Activated B cell treated with CpG ODN at 0.5 μM for 24 hours (primary cell): Measurements from ENCODE around the gene OVOL3. TPM values are rescaled to one million over a fixed set of nuclear protein-coding genes. Genes with fewer than 3 reads are reported as not detected.

Source experiments
- ATAC-seq: fragments of 200-7000 bp; cut with Tn5 transposase; one replicate; pipeline ENCODE4 v1.10.0; 2021; ENCODE audit warnings: low read depth, mild to moderate bottlenecking, moderate library complexity
- CTCF ChIA-PET: fragments of 350-600 bp; sonication (Branson Sonifier 250); formaldehyde crosslinking; loops from one replicate; lab custom pipeline; 2021; ENCODE audit warnings: antibody characterized with exemption; lab: Charles Lee
- POLR2A ChIA-PET: fragments of 350-600 bp; sonication (Branson Sonifier 250); formaldehyde crosslinking; loops from one replicate; lab custom pipeline; 2021; ENCODE audit warnings: antibody characterized with exemption; lab: Charles Lee
- DNase-seq: peaks from one replicate; pipeline ENCODE4 v3.0.0; 2022
- H3K27ac Mint-ChIP-seq: one replicate; pipeline ENCODE4 v1.8.0; 2020; ENCODE audit warnings: mixed read lengths
- H3K27me3 Mint-ChIP-seq: one replicate; pipeline ENCODE4 v1.8.0; 2021; ENCODE audit warnings: mixed read lengths
- H3K36me3 Mint-ChIP-seq: one replicate; pipeline ENCODE4 v1.8.0; 2021; ENCODE audit warnings: low read depth, mixed read lengths
- H3K4me1 Mint-ChIP-seq: one replicate; pipeline ENCODE4 v1.8.0; 2021; ENCODE audit warnings: mixed read lengths
- H3K4me3 Mint-ChIP-seq: one replicate; pipeline ENCODE4 v1.8.0; 2020; ENCODE audit warnings: mild to moderate bottlenecking, mixed read lengths
- H3K9me3 Mint-ChIP-seq: one replicate; pipeline ENCODE4 v1.8.0; 2020; ENCODE audit warnings: mixed read lengths
- CTCF ChIP-seq: fragments of 200-600 bp; IDR thresholded peaks from one replicate; pipeline ENCODE4 v1.8.0; 2022; ENCODE audit warnings: antibody characterized with exemption, mild to moderate bottlenecking
- intact Hi-C: fragments of 100-400 bp; cut with micrococcal nuclease; formaldehyde crosslinking; loops from one replicate; pipeline ENCODE4 v1.15.1; 2024
- total RNA-seq: library from RNA; stranded (reverse); gene quantifications from 2 replicates; pipeline ENCODE4 v1.2.3, GENCODE V29; 2022

OVOL3 gene
- total RNA-seq, 1 donor from 2014 or later: not detected

- intact Hi-C loops: loop anchor here (10.0 kb wide), 4 partner anchors 179 to 1541 kb away; partner anchors contain the start of genes COX6B1, ETV2, IGFLR1 and LIN37
- ATAC-seq: no peak
- H3K36me3 Mint-ChIP-seq: peaks cover 61% of the 10 kb centered on the region
- DNase-seq: no peak
- POLR2A ChIA-PET: interaction anchor here (0.6 to 2.2 kb wide), 16 partner anchors 10 to 1257 kb away, joined by 3 to 28 read pairs (median 5); partner anchors contain the start of genes ALKBH6, CAPNS1, COX6B1 and LIN37
- peak overlapping the region; percentile 92 for H3K4me3 Mint-ChIP-seq
- TF ChIP-seq CTCF: no peak
- CTCF ChIA-PET: interaction anchor here (0.8 to 1.9 kb wide), 2 partner anchors 14 to 155 kb away, joined by 3 to 8 read pairs; no protein-coding TSS in a partner anchor
- H3K27me3 Mint-ChIP-seq: no peaks in the 10 kb centered on the region
- peak overlapping the region; percentile 97 for H3K27ac Mint-ChIP-seq
- H3K4me1 Mint-ChIP-seq: peaks cover 43% of the 10 kb centered on the region
- H3K9me3 Mint-ChIP-seq: no peaks in the 10 kb centered on the region
Measured at GRCh38 chr19:36113894-36114720, 3.2 kb downstream of the OVOL3 start.

GRCh38 chr19:36114721-36115452 lies 3.9 kb downstream of the OVOL3 start, which contains the start of gene POLR2I:
Gene POLR2I, minus strand, starts transcription at chr19:36114875. Its CDS starts 19 bp downstream, at chr19:36114856.
- Mint-ChIP-seq H3K27me3 (no peaks in the 10 kb centered on the region), H3K4me1 (peaks cover 43% of the 10 kb centered on the region), H3K27ac (peak within 1 kb of the TSS; percentile 97)

GRCh38 chr19:36115453-36116343 lies 4.8 kb downstream of the OVOL3 start, which contains the start of gene TBCB:
Gene TBCB, plus strand, starts transcription at chr19:36115468. Its CDS starts 93 bp downstream, at chr19:36115561.
- Mint-ChIP-seq H3K27me3 (no peaks in the 10 kb centered on the region), H3K4me1 (peaks cover 43% of the 10 kb centered on the region), H3K4me3 (peak within 1 kb of the TSS; percentile 92), H3K36me3 (peaks cover 76% of the 10 kb centered on the region), H3K9me3 (no peaks in the 10 kb centered on the region), H3K27ac (peak within 1 kb of the TSS; percentile 97)
- TF ChIP-seq CTCF: no peak
- ChIA-PET CTCF (interaction anchor here (0.8 to 1.9 kb wide), 3 partner anchors 12 to 157 kb away, joined by 3 to 8 read pairs (median 5); no protein-coding TSS in a partner anchor), POLR2A (interaction anchor here (0.7 to 2.2 kb wide), 21 partner anchors 9 to 1255 kb away, joined by 3 to 28 read pairs (median 5); partner anchors contain the start of genes ALKBH6, CAPNS1, COX6B1 and LIN37)
- DNase-seq: no peak
- intact Hi-C loops: loop anchor here (1.0 to 10.0 kb wide), 11 partner anchors 13 to 1539 kb away; partner anchors contain the start of genes ALKBH6, COX6B1, ETV2 and IGFLR1
- peak; percentile 53 for ATAC-seq

More at GRCh38 chr19:36114721-36115452, 3.9 kb downstream of the OVOL3 start, which contains the start of gene POLR2I:
- CTCF ChIA-PET: interaction anchor here (0.8 to 1.9 kb wide), 2 partner anchors 13 to 156 kb away, joined by 3 to 8 read pairs; no protein-coding TSS in a partner anchor
- peak within 1 kb of the TSS; percentile 92 for H3K4me3 Mint-ChIP-seq
- POLR2A ChIA-PET: interaction anchor here (0.6 to 2.2 kb wide), 22 partner anchors 10 to 1352 kb away, joined by 3 to 28 read pairs (median 4); partner anchors contain the start of genes ALKBH6, CAPNS1, COX6B1 and LIN37
- H3K36me3 Mint-ChIP-seq: peaks cover 69% of the 10 kb centered on the region
- intact Hi-C loops: loop anchor here (1.0 to 10.0 kb wide), 11 partner anchors 13 to 1540 kb away; partner anchors contain the start of genes ALKBH6, COX6B1, ETV2 and IGFLR1
- peak; percentile 86 for ATAC-seq
- no peak for TF ChIP-seq CTCF
- H3K9me3 Mint-ChIP-seq: no peaks in the 10 kb centered on the region
- DNase-seq: peak; percentile 93

GRCh38 chr19:36116344-36116637 lies 5.3 kb downstream of the OVOL3 start:
- intact Hi-C loops: loop anchor here (10.0 kb wide), 4 partner anchors 181 to 1539 kb away; partner anchors contain the start of genes COX6B1, ETV2, IGFLR1 and LIN37
- ATAC-seq (no peak), DNase-seq (no peak)
- H3K27me3 Mint-ChIP-seq: no peaks in the 10 kb centered on the region
- peaks cover 73% of the 10 kb centered on the region for H3K36me3 Mint-ChIP-seq
- H3K4me1 Mint-ChIP-seq: peaks cover 43% of the 10 kb centered on the region
- TF ChIP-seq CTCF: no peak
- H3K4me3 Mint-ChIP-seq: peak overlapping the region; percentile 92
- CTCF ChIA-PET: interaction anchor here (1.0 kb wide), 1 partner anchor 12 kb away, joined by 5 read pairs; no protein-coding TSS in a partner anchor
- H3K27ac Mint-ChIP-seq: peak overlapping the region; percentile 97
- no peaks in the 10 kb centered on the region for H3K9me3 Mint-ChIP-seq
- POLR2A ChIA-PET: interaction anchor here (1.0 to 2.2 kb wide), 3 partner anchors 11 to 656 kb away, joined by 3 to 27 read pairs (median 3); partner anchors contain the start of gene ZNF850
